GM10266 (cell line): ENCODE results near the gene ZKSCAN3.

Experiments
- DNase-seq: peaks from one replicate; pipeline ENCODE4 v3.0.0; 2012; ENCODE audit errors: extremely low spot score
- CTCF ChIP-seq: IDR thresholded peaks from 2 replicates; pipeline ENCODE4 v1.5.1; 2012; ENCODE audit warnings: mild to moderate bottlenecking, low read depth; ENCODE audit not compliant: control insufficient read depth, insufficient read depth; ENCODE audit errors: missing control alignments

The ZKSCAN3 gene

GRCh38 chr6:28345201-28345600 is 4.5 kb upstream of the ZKSCAN3 start:
- no peak for DNase-seq
- TF ChIP-seq CTCF: no peak

GRCh38 chr6:28347119-28347518 is 2.6 kb upstream of the ZKSCAN3 start:
- no peak for DNase-seq
- TF ChIP-seq CTCF: no peak

GRCh38 chr6:28349344-28349891 is 329 bp upstream of the ZKSCAN3 start:
- DNase-seq: no peak
- TF ChIP-seq CTCF: no peak

GRCh38 chr6:28351087-28351486 is 1.3 kb downstream of the ZKSCAN3 start:
- no peak for DNase-seq

GRCh38 chr6:28351493-28351925 is 1.8 kb downstream of the ZKSCAN3 start:
- no peak for TF ChIP-seq CTCF
- no peak for DNase-seq

More at GRCh38 chr6:28351087-28351486, 1.3 kb downstream of the ZKSCAN3 start:
- no peak for TF ChIP-seq CTCF

GRCh38 chr6:28353356-28353755 is 3.6 kb downstream of the ZKSCAN3 start:
- no peak for TF ChIP-seq CTCF
- DNase-seq: no peak

GRCh38 chr6:28353981-28354676 is 4.4 kb downstream of the ZKSCAN3 start:
- TF ChIP-seq CTCF: no peak
- no peak for DNase-seq
